Measurements from ENCODE around the gene CNTFR.
"Not testable (repeated sequence)": the region's sequence is repeated elsewhere in the genome, so short reads cannot be mapped to it uniquely, and the experiment has no call there.

CNTFR gene, protein sequence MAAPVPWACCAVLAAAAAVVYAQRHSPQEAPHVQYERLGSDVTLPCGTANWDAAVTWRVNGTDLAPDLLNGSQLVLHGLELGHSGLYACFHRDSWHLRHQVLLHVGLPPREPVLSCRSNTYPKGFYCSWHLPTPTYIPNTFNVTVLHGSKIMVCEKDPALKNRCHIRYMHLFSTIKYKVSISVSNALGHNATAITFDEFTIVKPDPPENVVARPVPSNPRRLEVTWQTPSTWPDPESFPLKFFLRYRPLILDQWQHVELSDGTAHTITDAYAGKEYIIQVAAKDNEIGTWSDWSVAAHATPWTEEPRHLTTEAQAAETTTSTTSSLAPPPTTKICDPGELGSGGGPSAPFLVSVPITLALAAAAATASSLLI

DNA sequence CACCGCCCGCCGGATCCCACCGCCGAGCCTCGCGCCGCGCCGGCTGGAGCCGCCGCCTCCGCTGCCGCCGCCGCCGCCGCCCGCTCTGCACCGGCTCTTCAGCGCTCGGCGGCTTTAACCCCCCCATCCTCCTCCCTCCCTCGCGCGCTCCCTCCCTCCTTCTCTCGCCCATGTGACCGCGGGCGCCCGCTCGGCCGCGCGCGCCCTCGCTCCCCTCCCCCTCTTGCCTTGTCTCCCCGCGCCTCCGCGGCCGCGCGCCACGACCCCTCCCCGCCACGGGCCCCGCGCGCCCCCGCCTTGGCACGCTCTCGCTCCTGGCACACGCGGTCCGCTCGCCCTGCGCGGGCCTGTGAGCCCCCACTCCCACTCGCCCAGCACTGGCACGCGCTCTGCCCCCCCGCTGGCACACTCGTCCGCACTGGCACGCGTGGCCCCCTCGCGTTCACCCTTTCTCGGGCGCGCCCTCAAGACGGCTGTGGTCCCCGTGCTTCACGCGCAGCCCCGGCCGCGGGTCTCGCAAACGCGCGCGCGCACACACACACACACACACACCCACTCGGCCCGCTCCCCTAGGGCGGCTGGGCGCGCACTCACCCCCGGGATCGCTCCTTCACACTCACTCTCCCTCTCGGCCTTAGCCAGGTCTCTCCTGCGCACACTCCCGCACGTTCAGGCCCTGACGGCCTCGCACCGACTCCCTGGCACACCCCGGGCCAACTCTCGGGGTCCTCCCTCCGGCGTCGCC, at the start of gene CNTFR:
Gene CNTFR, minus strand, starts transcription at position 89 of the 745 bp plus-strand sequence. CDS start 20,743 bp downstream, outside the sequence.
- DNase-seq, result peak; percentile 81

DNA sequence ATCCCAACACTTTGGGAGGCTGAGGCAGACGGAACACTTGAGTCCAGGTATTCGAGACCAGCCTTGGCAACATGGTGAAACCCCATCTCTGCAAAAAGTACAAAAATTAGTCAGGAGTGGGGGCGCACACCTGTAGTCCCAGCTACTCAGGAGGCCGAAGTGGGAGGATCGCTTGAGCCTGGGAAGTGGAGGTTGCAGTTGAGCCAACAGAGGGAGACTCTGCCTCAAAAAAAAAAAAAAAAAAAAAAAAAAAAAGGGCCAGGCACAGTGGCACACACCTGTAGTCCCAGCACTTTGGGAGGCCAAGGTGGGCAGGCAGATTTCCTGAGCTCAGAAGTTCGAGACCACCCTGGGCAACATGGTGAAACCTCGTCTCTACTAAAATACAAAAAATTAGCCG, 49.8 kb upstream of the CNTFR start:
- not testable (repeated sequence) for DNase-seq

DNA sequence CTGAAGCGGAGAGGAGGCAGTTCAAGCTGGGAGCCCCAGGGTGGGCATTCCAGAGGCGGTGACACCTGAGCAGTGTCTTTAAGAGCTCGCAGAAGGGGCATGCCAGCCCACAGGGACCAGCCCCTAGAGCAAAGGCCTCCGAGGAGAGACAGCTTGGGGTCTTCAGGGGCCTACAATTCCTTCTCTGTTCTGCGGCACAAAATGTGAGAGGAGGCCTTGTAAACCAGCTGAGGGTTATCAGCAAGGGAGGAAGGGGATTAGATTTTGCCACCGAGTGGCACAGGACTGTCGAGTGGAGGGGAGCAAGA, 48.6 kb upstream of the CNTFR start:
- DNase-seq, result no peak

DNA sequence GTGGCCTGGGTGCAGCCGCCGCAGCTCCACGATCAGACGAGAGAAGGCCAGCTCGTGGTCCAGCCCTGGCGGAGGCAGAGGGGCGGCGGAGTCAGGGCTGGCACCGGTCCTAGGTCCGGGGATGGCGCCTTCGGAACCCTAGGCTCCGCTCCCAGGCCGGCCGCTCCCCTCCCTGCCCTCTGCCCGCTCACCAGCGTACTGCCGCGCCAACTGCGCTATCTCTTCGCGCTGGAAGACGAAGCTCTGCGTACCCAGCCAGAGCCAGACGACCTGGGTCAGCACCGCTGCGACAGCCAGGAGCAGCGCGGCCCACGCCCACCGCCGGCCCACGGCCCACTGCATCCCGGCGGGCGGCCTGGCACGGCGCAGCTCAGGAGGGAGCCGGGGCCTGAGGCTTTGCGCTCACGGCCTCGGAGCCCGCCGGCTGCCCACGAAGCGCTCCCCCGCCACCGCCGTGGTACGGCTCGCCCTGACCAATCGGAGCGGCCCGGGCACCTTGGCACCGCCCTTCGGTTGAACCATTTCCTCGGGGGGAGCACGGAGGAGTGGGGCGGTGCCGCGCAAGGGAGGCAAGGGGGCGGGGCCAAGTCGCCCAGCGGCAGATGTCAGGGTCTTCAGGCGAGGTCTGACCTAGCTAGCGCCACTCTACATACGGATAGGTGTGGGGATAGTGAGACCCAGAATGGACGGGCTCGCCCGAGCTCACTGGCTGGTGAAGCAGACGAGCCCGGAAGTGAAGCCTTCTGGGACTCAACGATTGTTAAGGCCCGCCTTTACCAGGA, 48.0 kb upstream of the CNTFR start, which contains the start of gene SIGMAR1:
Gene SIGMAR1, minus strand, starts transcription at position 432 of the 782 bp plus-strand sequence. Its CDS starts 90 bp downstream, at position 342.
- DNase-seq, result peak; percentile 90

DNA sequence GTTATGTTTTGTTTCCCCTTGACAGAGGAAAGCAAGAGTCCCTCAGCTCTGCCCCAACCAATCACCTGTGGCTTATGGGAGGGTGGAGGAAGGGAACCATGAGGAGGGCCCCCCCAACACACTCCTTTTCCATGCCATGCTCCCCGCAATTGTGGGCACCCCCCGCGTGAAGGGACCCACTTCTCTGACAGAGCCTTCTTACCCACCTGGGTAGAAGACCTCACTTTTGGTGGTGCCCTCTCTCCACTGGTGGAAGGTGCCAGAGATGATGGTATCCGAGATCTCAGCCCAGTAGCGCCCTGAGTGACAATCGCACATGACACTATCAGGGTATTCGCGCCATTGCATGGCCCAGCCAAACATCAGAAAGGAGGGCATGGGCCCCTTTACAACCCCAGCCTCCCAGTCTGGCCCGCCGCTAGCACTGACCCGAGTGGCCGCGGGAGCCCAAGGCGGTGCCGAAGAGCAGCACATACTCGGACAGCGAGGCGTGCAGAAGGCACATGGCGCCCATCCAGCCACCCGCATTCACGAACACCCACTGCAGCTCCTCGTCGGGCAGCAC, 47.3 kb upstream of the CNTFR start:
- no peak for DNase-seq

DNA sequence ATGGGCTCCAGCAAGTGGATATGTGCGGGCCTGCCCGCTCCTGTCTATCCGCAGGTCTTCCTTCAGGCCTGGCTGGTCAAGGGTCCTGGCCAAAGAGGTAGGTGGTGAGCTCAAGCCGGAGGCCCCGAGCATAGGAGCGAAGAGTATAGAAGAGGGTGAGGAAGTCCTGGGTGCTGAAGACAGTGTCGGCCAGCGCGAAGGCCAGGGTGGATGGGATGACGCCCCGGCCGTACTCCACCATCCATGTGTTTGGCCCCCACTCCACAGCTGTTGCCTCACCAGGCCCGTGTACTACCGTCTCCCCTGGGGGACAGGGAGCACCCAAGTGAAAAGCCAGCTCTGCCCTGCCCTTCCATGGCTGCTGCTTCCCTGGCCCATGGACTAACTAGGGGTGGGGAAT, 46.0 kb upstream of the CNTFR start:
- no peak for DNase-seq

DNA sequence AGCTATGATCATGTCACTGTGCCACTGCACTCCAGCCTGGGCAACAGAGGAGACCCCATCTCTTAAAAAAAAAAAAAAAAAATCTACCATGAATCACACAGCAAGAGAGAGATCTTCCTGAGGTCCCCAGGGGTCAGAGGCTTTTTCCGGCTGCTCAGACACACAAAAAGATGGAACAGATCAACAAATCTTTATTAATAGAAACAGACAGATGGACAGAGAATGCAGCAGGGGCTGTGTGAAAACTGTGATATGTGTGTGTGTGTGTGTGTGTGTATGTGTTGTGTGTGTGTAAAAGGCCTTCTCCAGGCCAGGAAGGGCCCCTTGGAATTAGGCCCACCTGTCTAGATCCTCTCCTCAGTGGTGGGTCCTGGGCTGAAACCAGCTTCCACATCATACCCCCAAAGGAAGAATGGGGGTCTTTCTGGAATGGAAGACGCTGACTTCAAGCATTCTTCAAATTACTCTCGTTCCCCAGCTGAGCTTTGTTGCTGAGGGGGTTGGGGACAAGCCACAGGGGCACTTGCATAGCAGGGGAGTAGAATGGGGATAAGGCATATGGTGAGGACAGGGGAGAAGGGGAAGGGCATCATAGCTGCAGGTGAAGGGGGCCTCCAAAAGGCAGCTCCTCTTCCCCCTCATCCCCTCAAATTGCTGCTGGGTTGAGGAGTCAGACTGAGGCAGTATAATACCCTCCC, 45.2 kb upstream of the CNTFR start:
- no peak for DNase-seq

DNA sequence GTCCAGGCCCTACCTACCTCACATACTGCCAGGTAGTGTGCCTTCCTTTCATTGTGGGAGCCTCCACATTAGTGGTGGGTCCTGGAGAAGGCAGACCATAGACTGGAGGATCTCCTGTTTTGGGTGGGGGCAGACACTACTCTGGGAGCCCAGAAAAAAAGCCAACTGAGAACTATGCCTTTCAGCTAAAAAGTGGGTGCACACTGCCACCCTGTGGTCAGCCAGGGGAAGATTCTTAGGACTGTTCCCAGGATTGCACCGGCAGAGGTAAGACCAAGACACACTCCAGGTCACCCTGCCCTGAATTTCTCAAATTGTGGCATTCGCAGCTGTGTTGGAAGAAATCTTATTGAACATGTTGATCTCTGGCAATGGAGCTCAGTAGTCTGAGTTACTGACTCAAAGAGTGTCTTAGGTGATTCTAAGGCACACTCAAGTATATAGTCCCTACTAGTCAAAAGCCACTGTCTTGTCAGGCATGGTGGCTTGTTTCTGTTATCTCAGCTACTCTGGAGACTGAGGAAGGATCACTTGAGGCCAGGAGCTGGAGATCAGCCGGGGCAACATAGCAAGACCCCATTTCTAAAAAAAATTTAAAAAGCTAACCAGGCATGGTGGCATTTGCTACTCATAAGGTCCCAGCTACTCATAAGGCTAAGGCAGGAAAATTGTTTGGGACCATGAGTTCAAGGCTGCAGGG, 44.5 kb upstream of the CNTFR start:
- DNase-seq, result peak; percentile 84

DNA sequence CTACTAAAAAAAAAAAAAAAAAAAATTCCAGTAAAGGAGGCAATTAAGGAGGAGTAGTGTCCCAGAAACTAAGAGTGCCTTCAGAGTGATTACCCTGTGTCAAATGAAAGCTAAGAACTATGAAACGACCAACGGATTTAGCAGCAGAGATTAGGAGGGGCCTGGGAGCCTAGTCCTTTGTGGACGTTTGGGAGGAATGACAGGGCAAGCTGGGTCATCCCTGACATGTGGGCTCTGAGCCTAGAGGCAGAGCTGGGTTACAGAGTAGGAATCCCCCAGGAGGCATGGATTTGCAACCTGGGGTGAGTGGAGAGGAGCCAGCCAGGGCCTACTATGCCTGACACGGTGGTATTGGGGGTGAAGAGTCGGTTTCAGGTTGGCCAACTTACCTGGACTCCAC, 43.6 kb upstream of the CNTFR start:
- no peak for DNase-seq

DNA sequence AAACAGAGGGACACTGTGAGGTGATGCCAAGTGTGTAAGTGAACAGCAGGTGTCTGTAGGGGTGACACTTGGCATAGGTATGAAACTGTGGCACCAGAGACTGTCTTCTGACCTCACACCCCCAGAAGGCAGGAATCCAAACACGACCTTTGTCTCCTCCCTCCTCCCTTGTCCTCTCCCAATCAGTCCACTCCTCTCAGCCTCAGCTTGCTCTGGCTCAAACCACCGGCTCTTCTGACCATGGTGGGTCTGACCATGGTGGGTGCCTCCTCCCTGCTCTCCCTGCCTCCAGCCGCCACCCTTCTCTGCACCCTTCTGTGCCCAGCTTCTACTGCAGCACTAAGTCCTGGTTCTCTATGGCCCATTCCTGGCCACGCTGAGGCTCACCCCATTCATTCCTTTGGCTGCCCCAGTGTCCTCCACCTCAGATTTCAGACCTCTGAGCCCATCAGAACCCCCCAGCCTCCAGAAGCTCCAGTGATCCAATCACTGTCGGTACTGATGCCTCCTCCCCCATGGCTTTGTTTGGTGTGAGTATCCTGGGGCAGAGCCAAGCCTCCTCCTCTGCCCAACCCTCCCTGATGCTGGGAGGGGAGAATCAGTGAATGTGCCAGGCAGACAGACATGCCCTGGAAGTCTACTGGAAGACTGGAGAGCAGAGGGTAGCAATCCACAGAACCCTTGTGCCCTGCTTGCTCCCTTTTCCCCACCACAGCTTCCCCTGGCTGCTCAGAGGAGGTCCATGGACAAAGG, 41.1 kb upstream of the CNTFR start:
- no peak for DNase-seq

DNA sequence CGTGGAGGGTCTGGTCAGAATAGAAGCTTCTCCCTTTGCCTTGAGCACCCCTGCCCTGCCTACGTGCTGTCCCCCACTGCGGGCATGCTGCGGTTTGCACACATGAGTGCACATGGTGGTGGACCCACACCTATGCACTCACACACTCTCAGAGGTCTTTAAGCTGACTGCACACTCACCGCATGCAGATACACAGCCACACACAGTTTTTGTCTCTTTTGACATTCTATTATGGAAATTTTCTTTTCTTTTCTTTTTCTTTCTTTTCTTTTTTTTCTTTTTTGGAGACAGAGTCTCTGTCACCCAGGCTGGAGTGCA, 39.9 kb upstream of the CNTFR start:
- DNase-seq, result no peak

DNA sequence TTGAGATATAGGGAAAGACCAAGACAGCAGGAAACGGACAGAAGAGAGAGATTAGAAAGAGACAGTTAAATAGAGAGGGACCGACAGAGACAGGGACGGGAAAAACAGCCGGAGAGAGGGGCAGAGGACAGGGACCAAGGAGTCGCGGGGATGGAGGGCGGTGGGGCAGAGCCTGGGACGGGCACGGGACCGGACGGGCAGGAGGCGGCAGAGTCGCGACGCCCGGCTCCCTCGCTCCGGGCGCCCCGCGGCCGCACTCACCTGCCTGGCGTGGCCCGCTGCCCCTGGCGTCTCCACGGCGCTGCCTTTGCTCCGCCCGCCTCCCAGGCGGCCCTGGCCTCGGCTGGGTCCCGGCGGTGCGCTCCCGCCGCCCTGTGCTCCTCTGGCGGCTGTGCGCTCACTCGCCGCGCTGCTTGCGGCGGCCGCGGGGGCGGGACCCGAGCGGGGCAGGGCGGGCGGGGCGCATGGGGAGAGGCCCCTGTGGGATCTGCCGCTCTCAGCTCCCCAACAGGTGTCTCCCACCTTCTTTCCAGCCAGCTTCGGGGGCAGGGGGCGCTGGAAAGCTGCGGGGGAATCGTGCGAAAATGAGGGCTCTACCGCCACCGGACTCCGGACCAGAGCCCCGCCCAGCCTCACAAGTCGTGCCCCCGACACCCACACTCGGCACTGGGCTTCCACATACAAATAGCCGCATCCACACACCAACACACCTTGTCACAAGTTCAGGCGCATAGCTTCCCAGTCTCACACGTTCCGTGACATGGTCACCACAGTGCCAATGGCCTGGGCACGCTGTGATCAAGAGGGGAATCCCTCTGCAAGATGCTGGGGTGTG, 39.3 kb upstream of the CNTFR start, which contains the start of gene ARID3C:
Gene ARID3C, minus strand, starts transcription at position 411 of the 835 bp plus-strand sequence. CDS start 1,052 bp downstream, outside the sequence.
- DNase-seq, result peak; percentile 71

DNA sequence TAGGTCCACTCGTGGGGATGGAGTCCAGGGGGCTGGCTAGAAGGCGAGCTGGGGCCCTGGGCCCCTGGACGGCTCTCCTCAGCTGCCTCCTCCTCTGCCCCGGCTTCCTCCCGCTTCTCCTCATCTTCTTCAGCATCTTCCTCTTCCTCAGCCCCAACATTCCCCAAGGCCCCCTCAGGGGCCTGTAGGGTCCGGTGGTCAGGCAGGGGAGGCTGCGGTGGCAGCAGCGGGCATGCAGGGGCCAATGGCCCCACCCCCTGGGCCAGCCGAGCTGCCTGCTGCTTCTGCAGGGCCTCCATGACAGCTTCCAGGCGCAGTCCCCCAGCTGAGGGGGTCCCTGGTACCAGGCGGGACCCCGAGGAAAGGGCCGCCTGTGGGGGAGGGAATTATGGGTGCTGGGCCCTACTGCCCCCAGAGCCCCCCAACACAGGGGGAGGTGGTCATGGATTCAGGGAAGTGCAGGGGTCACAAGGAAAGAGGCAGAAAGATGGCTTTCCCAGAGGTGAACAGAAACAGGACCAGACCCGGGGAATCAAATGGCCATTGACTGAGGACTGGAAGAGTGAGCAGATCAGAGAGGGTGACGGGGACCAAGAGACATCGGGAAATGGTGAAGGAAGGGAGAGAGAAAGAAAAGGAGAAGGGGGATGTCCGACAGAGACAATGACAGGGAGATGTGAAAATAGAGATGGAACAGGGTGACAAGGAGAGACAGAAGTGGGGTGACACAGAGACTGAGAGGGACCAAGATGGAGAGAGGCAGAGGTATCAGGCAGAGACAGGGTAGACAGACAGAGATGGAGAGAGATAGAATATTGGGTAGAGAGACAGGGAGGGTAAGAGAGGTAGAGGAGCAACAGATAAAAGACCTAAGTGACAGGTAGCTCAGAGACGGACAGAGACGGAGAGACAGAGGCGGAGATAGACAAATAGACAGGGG, 38.5 kb upstream of the CNTFR start:
- no peak for DNase-seq

DNA sequence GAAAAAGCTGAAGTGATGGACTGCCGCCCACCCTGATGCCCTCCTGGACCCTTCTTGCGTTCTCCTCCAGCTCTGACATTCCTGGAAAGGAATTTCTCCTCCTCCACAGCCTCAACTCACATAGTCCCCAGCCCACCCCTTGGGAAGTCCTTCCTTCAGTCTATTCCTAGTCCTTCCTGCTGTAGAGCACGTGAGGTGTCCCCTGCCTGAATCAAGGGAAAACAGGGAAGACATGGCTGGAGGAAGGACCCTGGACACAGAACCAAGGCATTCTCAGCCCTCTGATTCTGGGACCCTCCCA, 35.6 kb upstream of the CNTFR start:
- no peak for DNase-seq

DNA sequence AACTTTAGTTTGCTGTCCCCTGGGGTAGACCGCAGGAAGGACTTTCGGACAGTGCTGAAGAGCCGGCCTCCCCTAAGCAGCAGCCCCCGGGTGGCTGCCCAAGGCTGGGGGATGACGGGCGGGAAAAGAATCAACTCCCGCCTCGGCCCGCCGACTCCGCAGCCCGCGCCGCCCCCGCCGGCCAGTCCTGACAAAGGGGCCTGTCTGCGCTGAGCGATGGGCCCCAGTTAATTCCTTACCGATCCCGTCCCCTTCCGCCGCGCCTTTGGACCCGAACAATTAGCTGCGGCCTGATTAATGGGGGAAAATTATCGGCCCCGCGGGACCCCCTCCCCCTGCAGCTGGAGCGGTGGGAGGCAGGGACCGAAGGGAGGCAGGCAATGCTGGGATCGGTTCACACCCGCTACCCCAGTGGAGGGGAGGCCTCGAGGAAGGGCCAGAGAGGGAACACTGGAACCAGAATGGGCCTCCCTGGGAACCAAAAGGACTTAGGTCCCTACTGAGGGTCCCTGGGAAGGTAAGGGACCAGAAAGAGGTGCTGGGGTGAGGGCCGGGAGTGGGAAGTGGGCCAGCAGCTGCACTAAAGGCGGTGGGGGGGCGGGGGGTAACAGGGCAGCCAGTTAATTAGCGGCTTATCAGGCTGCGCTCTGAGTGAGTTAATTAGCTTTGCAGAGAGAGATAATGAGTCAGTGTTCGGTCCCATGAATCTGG, 35.1 kb upstream of the CNTFR start:
- DNase-seq, result no peak

DNA sequence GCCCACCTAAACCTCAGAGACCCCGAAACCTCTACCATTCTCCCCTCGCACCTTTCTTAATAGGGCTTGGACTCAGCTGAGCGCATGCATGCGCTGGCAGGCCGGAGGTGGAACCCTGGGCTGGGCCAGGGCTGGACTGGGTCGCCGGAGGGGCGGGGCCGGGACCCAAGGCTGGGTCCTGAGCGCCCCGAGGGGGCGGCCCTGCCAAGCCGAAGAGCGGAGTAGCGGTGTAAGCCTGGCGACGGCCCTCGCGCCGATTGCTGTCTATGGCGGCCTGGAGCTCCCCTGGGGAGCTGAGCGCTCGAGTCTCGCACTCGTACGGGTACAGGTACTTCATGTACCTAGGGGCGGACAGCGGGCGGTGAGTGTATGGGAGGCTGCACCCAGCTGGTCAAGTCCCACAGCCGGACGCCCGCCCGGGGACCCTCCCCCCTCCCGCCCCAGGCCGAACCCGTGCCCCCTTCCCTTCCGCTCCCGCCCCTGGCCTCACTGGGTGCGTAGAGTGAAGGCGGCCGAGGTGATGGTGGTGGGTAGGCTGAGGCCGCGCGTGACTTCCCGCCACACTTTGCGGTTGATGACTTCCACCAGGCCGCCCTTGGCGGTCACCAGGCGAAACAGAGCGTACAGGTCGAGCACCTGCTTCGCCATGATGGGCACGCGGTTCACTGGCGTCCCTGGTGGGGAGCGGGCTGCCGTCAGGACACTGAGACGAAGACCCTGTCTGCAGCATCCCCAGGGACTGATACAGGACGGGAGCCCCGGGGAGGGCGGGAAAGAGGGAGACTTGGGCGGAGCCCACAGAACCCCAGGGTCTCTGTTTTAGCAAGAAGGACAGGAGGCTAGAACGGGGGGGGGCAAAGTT, 34.1 kb upstream of the CNTFR start:
- no peak for DNase-seq
